SK-N-SH treated with all-trans-retinoic acid at 6 μM for 48 hours (cell line): ENCODE measurements around the gene YPEL4.
A peak's percentile ranks its signal among the peaks of the same experiment; 100 is the strongest.

Experiments used
- ATAC-seq: fragments of 200-7000 bp; cut with Tn5 transposase; 3 replicates; pipeline ENCODE4 v1.9.1; 2020; ENCODE audit warnings: mild to moderate bottlenecking, moderate library complexity
- ARNTL ChIP-seq: fragments of 450-650 bp; formaldehyde crosslinking; IDR thresholded peaks from 2 replicates; pipeline ENCODE4 v1.5.0; 2020; ENCODE audit warnings: low read depth, mild to moderate bottlenecking, moderate library complexity, borderline replicate concordance
- BACH2 ChIP-seq: fragments of 250-450 bp; sonication (Bioruptor Pico); IDR thresholded peaks from 2 replicates; pipeline ENCODE4 v1.9.0; 2021; ENCODE audit warnings: mild to moderate bottlenecking, borderline replicate concordance
- CSDC2 ChIP-seq: fragments of 250-450 bp; sonication (Bioruptor Pico); IDR thresholded peaks from 2 replicates; pipeline ENCODE4 v1.5.0; 2020; ENCODE audit warnings: mild to moderate bottlenecking, moderate library complexity
- CSRNP3 ChIP-seq: fragments of 250-450 bp; sonication (Bioruptor Pico); IDR thresholded peaks from 2 replicates; pipeline ENCODE4 v1.5.1; 2021; ENCODE audit warnings: mild to moderate bottlenecking, moderate library complexity
- ESRRG ChIP-seq: fragments of 250-450 bp; sonication (Bioruptor Pico); IDR thresholded peaks from 2 replicates; pipeline ENCODE4 v1.6.1; 2021; ENCODE audit warnings: mild to moderate bottlenecking
- GLIS3 ChIP-seq: fragments of 250-450 bp; sonication (Bioruptor Pico); IDR thresholded peaks from 2 replicates; pipeline ENCODE4 v1.5.0; 2020; ENCODE audit warnings: mild to moderate bottlenecking, moderate library complexity
- ISL1 ChIP-seq: fragments of 250-450 bp; sonication (Bioruptor Pico); IDR thresholded peaks from 2 replicates; pipeline ENCODE4 v2.1.2; 2022; ENCODE audit warnings: mild to moderate bottlenecking, moderate library complexity
- PATZ1 ChIP-seq: fragments of 250-450 bp; sonication (Bioruptor Pico); IDR thresholded peaks from 2 replicates; pipeline ENCODE4 v1.8.0; 2020; ENCODE audit warnings: mild to moderate bottlenecking, moderate library complexity, borderline replicate concordance
- POU6F1 ChIP-seq: fragments of 250-450 bp; sonication (Bioruptor Pico); IDR thresholded peaks from 2 replicates; pipeline ENCODE4 v1.8.0; 2021; ENCODE audit warnings: low read depth, mild to moderate bottlenecking, moderate library complexity, borderline replicate concordance
- PPARA ChIP-seq: fragments of 250-450 bp; sonication (Bioruptor Pico); IDR thresholded peaks from 2 replicates; pipeline ENCODE4 v1.5.0; 2020; ENCODE audit warnings: mild to moderate bottlenecking, borderline replicate concordance
- RARB ChIP-seq: fragments of 250-450 bp; sonication (Bioruptor Pico); IDR thresholded peaks from 2 replicates; pipeline ENCODE4 v1.8.0; 2021; ENCODE audit warnings: mild to moderate bottlenecking, moderate library complexity
- TCF4 ChIP-seq: fragments of 250-450 bp; sonication (Bioruptor Pico); IDR thresholded peaks from 2 replicates; pipeline ENCODE4 v1.8.0; 2021; ENCODE audit warnings: mild to moderate bottlenecking, moderate library complexity, borderline replicate concordance
- TOX ChIP-seq: fragments of 250-450 bp; sonication (Bioruptor Pico); IDR thresholded peaks from 2 replicates; pipeline ENCODE4 v1.8.0; 2021; ENCODE audit warnings: mild to moderate bottlenecking, moderate library complexity, borderline replicate concordance
- ZC3H10 ChIP-seq: fragments of 250-450 bp; sonication (Bioruptor Pico); IDR thresholded peaks from 2 replicates; pipeline ENCODE4 v1.5.1; 2021; ENCODE audit warnings: mild to moderate bottlenecking, moderate library complexity
- ZFP30 ChIP-seq: fragments of 450-650 bp; formaldehyde crosslinking; IDR thresholded peaks from 2 replicates; pipeline ENCODE4 v1.5.0; 2022; ENCODE audit warnings: mild to moderate bottlenecking, moderate library complexity
- ZNF565 ChIP-seq: fragments of 450-650 bp; formaldehyde crosslinking; conservative IDR thresholded peaks from 2 replicates; pipeline ENCODE4 v1.5.0; 2020; ENCODE audit warnings: low read depth, mild to moderate bottlenecking, moderate library complexity
- ZNF70 ChIP-seq: fragments of 450-650 bp; formaldehyde crosslinking; IDR thresholded peaks from 2 replicates; pipeline ENCODE4 v1.5.0; 2020; ENCODE audit warnings: mild to moderate bottlenecking, moderate library complexity
- ZNF8 ChIP-seq: fragments of 450-650 bp; formaldehyde crosslinking; IDR thresholded peaks from 2 replicates; pipeline ENCODE4 v1.5.0; 2020; ENCODE audit warnings: mild to moderate bottlenecking, moderate library complexity
- TF ChIP-seq, protein P1 (sequence below): fragments of 250-450 bp; sonication (Bioruptor Pico); IDR thresholded peaks from 2 replicates; pipeline ENCODE4 v1.5.0; 2020; ENCODE audit warnings: mild to moderate bottlenecking, moderate library complexity

Gene YPEL4

GRCh38 chr11:57667117-57667735, 17.5 kb upstream of the YPEL4 start:
- ATAC-seq = peak; percentile 83

DNA sequence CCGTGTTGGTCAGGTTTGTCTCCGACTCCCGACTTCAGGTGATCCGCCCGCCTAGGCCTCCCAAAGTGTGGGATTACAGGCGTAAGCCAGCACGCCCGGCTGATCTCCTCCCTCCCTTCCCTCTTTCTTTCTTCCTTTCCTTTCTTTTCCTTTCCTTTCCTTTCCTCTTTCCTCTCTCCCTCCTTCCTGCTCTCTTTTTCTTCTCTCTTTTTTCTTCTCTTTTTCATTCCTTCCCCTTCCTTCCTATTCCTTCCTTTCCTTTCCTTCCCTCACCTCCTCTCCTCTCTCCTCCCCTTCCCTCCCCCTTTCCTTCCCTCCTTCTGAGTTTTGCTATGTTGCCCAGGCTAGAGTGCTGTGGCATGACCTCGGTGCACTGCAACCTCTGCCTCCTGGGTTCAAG, 14.3 kb upstream of the YPEL4 start:
- no peak for ATAC-seq
- no peak for TF ChIP-seq ZNF565 (CRISPR knock-in tag)
- no peak for TF ChIP-seq ZC3H10 (CRISPR knock-in tag)
- TF ChIP-seq ARNTL (CRISPR knock-in tag) = no peak
- TF ChIP-seq TCF4 (CRISPR knock-in tag) = no peak
- TF ChIP-seq, protein P1, sequence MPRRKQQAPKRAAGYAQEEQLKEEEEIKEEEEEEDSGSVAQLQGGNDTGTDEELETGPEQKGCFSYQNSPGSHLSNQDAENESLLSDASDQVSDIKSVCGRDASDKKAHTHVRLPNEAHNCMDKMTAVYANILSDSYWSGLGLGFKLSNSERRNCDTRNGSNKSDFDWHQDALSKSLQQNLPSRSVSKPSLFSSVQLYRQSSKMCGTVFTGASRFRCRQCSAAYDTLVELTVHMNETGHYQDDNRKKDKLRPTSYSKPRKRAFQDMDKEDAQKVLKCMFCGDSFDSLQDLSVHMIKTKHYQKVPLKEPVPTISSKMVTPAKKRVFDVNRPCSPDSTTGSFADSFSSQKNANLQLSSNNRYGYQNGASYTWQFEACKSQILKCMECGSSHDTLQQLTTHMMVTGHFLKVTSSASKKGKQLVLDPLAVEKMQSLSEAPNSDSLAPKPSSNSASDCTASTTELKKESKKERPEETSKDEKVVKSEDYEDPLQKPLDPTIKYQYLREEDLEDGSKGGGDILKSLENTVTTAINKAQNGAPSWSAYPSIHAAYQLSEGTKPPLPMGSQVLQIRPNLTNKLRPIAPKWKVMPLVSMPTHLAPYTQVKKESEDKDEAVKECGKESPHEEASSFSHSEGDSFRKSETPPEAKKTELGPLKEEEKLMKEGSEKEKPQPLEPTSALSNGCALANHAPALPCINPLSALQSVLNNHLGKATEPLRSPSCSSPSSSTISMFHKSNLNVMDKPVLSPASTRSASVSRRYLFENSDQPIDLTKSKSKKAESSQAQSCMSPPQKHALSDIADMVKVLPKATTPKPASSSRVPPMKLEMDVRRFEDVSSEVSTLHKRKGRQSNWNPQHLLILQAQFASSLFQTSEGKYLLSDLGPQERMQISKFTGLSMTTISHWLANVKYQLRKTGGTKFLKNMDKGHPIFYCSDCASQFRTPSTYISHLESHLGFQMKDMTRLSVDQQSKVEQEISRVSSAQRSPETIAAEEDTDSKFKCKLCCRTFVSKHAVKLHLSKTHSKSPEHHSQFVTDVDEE (CRISPR knock-in tag) = no peak
- no peak for TF ChIP-seq PPARA (CRISPR knock-in tag)
- no peak for TF ChIP-seq TOX
- no peak for TF ChIP-seq PATZ1 (CRISPR knock-in tag)
- no peak for TF ChIP-seq CSRNP3
- no peak for TF ChIP-seq ZFP30 (CRISPR knock-in tag)

More at GRCh38 chr11:57667117-57667735, 17.5 kb upstream of the YPEL4 start:
- no peak for TF ChIP-seq ZNF8
- TF ChIP-seq, protein P1 (CRISPR knock-in tag) = no peak
- TF ChIP-seq GLIS3 (CRISPR knock-in tag) = no peak
- TF ChIP-seq PPARA (CRISPR knock-in tag) = no peak
- no peak for TF ChIP-seq ESRRG (CRISPR knock-in tag)
- TF ChIP-seq RARB (CRISPR knock-in tag) = no peak
- TF ChIP-seq TOX = no peak
- no peak for TF ChIP-seq BACH2 (CRISPR knock-in tag)
- no peak for TF ChIP-seq POU6F1 (CRISPR knock-in tag)
- no peak for TF ChIP-seq ARNTL (CRISPR knock-in tag)
- no peak for TF ChIP-seq ZNF565 (CRISPR knock-in tag)
- no peak for TF ChIP-seq CSRNP3
- TF ChIP-seq ZNF70 = no peak
- no peak for TF ChIP-seq PATZ1 (CRISPR knock-in tag)
- TF ChIP-seq CSDC2 (CRISPR knock-in tag) = no peak
- no peak for TF ChIP-seq ISL1 (CRISPR knock-in tag)
